ENCODE measurements around the gene ENOX1. TPM values are rescaled to one million over a fixed set of nuclear protein-coding genes. Genes with fewer than 3 reads are reported as not detected.

The ENOX1 gene
- total RNA-seq, 1 experiment from 2014 or later: 0.35 TPM

DNA sequence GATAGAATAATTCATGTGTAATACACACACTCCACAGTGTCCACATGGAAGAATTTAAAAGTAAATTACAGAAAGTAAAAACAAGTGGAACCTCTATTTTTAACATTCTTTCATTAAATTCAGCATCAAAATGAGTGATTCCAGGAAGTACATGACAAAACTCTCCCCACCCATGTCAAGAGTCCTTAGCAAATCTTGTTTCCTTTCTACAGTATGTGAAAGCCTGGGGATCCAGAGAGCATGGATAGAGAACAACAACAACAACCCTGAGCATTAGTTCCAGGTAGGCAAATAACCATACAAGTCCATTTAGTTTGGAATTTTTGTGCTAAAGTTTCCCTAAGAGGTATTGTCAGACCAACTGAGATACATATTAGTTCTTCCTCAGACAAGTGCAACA is 267.9 kb downstream of the ENOX1 start:
- Histone ChIP-seq H4K20me1 (ENCODE audit: insufficient read depth) (no peaks in the 10 kb centered on the region), H3K4me2 (no peak overlapping the region), H3K9me2 (ENCODE audit: insufficient read depth) (no peaks in the 10 kb centered on the region), H3K36me3 (ENCODE audit: low read depth) (no peaks in the 10 kb centered on the region), H3F3A (ENCODE audit: insufficient read depth, low read depth) (no peaks in the 10 kb centered on the region), H3K9me3 (ENCODE audit: insufficient read depth, low read depth) (no peaks in the 10 kb centered on the region), H3K27ac (no peak overlapping the region), H3K4me3 (no peak overlapping the region), H3K4me1 (replicated peaks; ENCODE audit: insufficient read depth) (no peaks in the 10 kb centered on the region), H3K79me2 (ENCODE audit: low read depth) (no peaks in the 10 kb centered on the region), H2AFZ (no peak overlapping the region), H3K27me3 (ENCODE audit: insufficient read depth, low read depth) (no peaks in the 10 kb centered on the region)
- POLR2A ChIA-PET (ENCODE audit: unreplicated experiment): no interaction called here
- CTCF ChIA-PET: no interaction called here
- TF ChIP-seq EZH2 (IDR thresholded peaks at IDR 0.05; ENCODE audit: low read depth) (no peak), CTCF (conservative IDR thresholded peaks at IDR 0.05) (no peak)
- DNase-seq: no peak
- intact Hi-C loops (cut with micrococcal nuclease; ENCODE audit: unreplicated experiment): no loop called here
- no TSS peak for BruUV-seq (replicated peaks)

- Histone ChIP-seq H4K20me1 (ENCODE audit: insufficient read depth) (no peaks in the 10 kb centered on the region), H3K4me2 (no peak overlapping the region), H3K4me3 (no peak overlapping the region), H3K27me3 (ENCODE audit: insufficient read depth, low read depth) (no peaks in the 10 kb centered on the region), H3K9me2 (ENCODE audit: insufficient read depth) (no peaks in the 10 kb centered on the region), H3K4me1 (replicated peaks; ENCODE audit: insufficient read depth) (no peaks in the 10 kb centered on the region), H3K79me2 (ENCODE audit: low read depth) (no peaks in the 10 kb centered on the region), H3K9me3 (ENCODE audit: insufficient read depth, low read depth) (no peaks in the 10 kb centered on the region), H3K27ac (no peak overlapping the region), H3F3A (ENCODE audit: insufficient read depth, low read depth) (no peaks in the 10 kb centered on the region), H2AFZ (no peak overlapping the region), H3K36me3 (ENCODE audit: low read depth) (no peaks in the 10 kb centered on the region)
- TF ChIP-seq EZH2 (IDR thresholded peaks at IDR 0.05; ENCODE audit: low read depth): no peak
- TF ChIP-seq CTCF (conservative IDR thresholded peaks at IDR 0.05): no peak
- intact Hi-C loops (cut with micrococcal nuclease; ENCODE audit: unreplicated experiment): no loop called here
- BruUV-seq (replicated peaks): no TSS peak
- ChIA-PET POLR2A (ENCODE audit: unreplicated experiment) (interaction anchor here (0.6 kb wide), 1 partner anchor 36 kb away, joined by 4 read pairs; no protein-coding TSS in a partner anchor), CTCF (no interaction called here)
- no peak for DNase-seq
Measured at GRCh38 chr13:43516401-43516833, 270.4 kb downstream of the ENOX1 start.

DNA sequence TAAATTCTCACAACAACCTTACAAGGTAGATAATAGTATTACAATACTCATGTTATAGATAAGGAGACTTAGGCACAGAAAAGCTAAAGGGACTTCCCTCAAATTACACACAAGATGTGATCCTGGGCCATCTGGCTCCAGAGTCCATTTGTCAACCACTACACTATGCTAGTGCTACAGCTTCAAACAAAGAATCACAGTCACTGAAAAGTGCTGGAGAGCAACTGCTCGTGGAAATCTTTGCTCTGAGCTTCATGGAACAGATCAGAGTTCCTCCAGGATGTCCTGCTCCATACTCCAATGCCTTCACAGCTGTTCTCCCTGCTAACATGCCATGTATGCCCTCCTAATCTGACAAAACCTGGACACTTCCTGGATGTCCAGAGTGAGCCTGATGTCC is 271.2 kb downstream of the ENOX1 start:
- Histone ChIP-seq H3K4me1 (replicated peaks; ENCODE audit: insufficient read depth) (no peaks in the 10 kb centered on the region), H3K27ac (no peak overlapping the region), H3K36me3 (ENCODE audit: low read depth) (no peaks in the 10 kb centered on the region), H3K27me3 (ENCODE audit: insufficient read depth, low read depth) (no peaks in the 10 kb centered on the region), H3F3A (ENCODE audit: insufficient read depth, low read depth) (no peaks in the 10 kb centered on the region), H3K9me3 (ENCODE audit: insufficient read depth, low read depth) (no peaks in the 10 kb centered on the region), H2AFZ (no peak overlapping the region), H3K9me2 (ENCODE audit: insufficient read depth) (no peaks in the 10 kb centered on the region), H3K4me2 (no peak overlapping the region), H3K79me2 (ENCODE audit: low read depth) (no peaks in the 10 kb centered on the region), H4K20me1 (ENCODE audit: insufficient read depth) (no peaks in the 10 kb centered on the region), H3K4me3 (no peak overlapping the region)
- BruUV-seq (replicated peaks): no TSS peak
- CTCF ChIA-PET: no interaction called here
- intact Hi-C loops (cut with micrococcal nuclease; ENCODE audit: unreplicated experiment): no loop called here
- POLR2A ChIA-PET (ENCODE audit: unreplicated experiment): no interaction called here
- TF ChIP-seq EZH2 (IDR thresholded peaks at IDR 0.05; ENCODE audit: low read depth) (no peak), CTCF (conservative IDR thresholded peaks at IDR 0.05) (no peak)
- DNase-seq: no peak
